Stomach (tissue), 9 donors: ENCODE measurements around the gene PCSK2. TPM values are rescaled to one million over a fixed set of nuclear protein-coding genes. Genes with fewer than 3 reads are reported as not detected.

ENCODE experiments used
- DNase-seq, 2 donors: peaks; one replicate each; pipeline versions ENCODE4 v3.0.0 to v3.0.0-alpha.2; 2013 to 2019
- H3K27ac ChIP-seq, 5 donors: fragments of 200-600 bp in 4 of 5; sonication (generic) in 4 of 5; one replicate each; pipeline ENCODE4 v1.5.1; 2013 to 2019; ENCODE audit warnings: mild to moderate bottlenecking in 1 of 5, moderate library complexity in 1 of 5
- H3K27me3 ChIP-seq, 3 donors: fragments of 200-600 bp; sonication (generic); one replicate each; pipeline ENCODE4 v1.5.1; 2017 to 2019; ENCODE audit warnings: mixed run types in 1 of 3
- H3K36me3 ChIP-seq, 4 donors: fragments of 200-600 bp; sonication (generic); 1 replicate in 3 of 4; 2 replicates in 1 of 4; pipeline ENCODE4 v1.5.1; 2016 to 2019
- H3K4me1 ChIP-seq, 4 donors: fragments of 200-600 bp; sonication (generic); one replicate each; pipeline ENCODE4 v1.5.1; 2016 to 2019
- H3K4me3 ChIP-seq, 4 donors: fragments of 200-600 bp; sonication (generic) in 3 of 4; one replicate each; pipeline ENCODE4 v1.5.1; 2016 to 2019; ENCODE audit warnings: mild to moderate bottlenecking in 1 of 4
- H3K9me3 ChIP-seq, 4 donors: fragments of 200-600 bp; sonication (generic); one replicate each; pipeline ENCODE4 v1.5.1; 2016 to 2019
- EP300 ChIP-seq: sonication (generic); formaldehyde crosslinking; IDR thresholded peaks from one replicate; pipeline ENCODE4 v1.6.1; 2017; ENCODE audit warnings: antibody characterized with exemption
- POLR2A ChIP-seq, 4 donors: fragments of 450-650 bp; IDR thresholded peaks; one replicate each; pipeline ENCODE4 v1.6.1; 2016; ENCODE audit warnings: antibody characterized with exemption in 4 of 4, control low read depth in 2 of 4, mild to moderate bottlenecking in 1 of 4, moderate library complexity in 1 of 4
- POLR2AphosphoS5 ChIP-seq, 3 donors: sonication (generic); formaldehyde crosslinking; IDR thresholded peaks; one replicate each; pipeline ENCODE4 v1.6.1; 2016; ENCODE audit warnings: antibody characterized with exemption in 3 of 3
- WGBS, 5 donors: extraction: QIAGEN DNeasy Blood & Tissue Kit in 3 of 5; methylation state at CpG; one replicate each; pipeline versions ENCODE4 v1.1.5 to v1.1.7; 2013 to 2018; 5-methylcytosine and 5-hydroxymethylcytosine counted together
- intact Hi-C: fragments of 100-400 bp; cut with DNase I; formaldehyde crosslinking; loops from one replicate; pipeline ENCODE4 v1.15.1; 2023; ENCODE audit warnings: low total_unique reads
- polyA plus RNA-seq, 3 donors: library from polyadenylated mRNA; stranded (reverse); fragments of 200-250 nt; gene quantifications; one replicate each; pipeline ENCODE4 v1.2.3, GENCODE V29; 2013
- total RNA-seq, 5 donors: library from RNA; depleted of rRNA; stranded (reverse); fragments of >200 nt; gene quantifications; one replicate each; pipeline versions ENCODE4 v1.1.0 to v1.2.3, GENCODE V29; 2014 to 2016
- TF ChIP-seq, protein P1 (sequence below), 7 experiments: fragments of 450-650 bp in 4 of 7; fragments of 200-600 bp in 3 of 7; sonication (generic) in 3 of 7; IDR thresholded peaks; one replicate each; pipeline ENCODE4 v1.5.1; 2016 to 2019; ENCODE audit warnings: antibody characterized with exemption in 7 of 7, control low read depth in 2 of 7, mild to moderate bottlenecking in 1 of 7
- donor health status: healthy with polysubstance abuse.
- donor health status: Bipolar disorder and iron deficiency.
- donor health status: healthy.

Gene PCSK2
- total and polyA plus RNA-seq, 8 donors, result 0.15 to 3.7 (median 1.2) TPM; not detected in 2

DNA sequence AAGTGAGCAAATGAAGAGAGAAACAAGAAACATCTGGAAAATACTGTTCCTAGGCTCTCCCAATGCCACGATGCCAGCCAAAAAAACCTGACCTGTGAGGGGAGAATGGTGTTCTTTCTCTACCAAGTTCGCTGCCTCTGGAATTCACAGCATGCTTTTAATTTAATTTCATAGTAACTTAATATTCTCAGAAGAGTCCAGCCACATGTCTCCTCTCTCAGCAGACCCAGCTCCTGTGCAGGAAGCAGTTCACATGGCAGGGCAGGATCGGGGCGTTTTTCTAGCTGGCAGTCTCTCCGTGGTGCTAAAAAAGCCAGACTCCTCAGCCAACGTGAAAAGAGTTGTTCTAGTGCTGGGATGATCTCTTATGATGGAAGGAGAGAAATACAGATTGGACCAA lies 246.8 kb downstream of the PCSK2 start:
- DNase-seq, result no peak
- H3K9me3 ChIP-seq, result no peaks in the 10 kb centered on the region
- H3K4me1 ChIP-seq, result no peaks in the 10 kb centered on the region
- H3K27ac ChIP-seq, result no peak overlapping the region
- intact Hi-C loops, result no loop called here
- no peaks in the 10 kb centered on the region for H3K36me3 ChIP-seq
- WGBS, 5 donors, result 79 to 88% (median 82%) methylated on average over 6 of the region's 6 CpGs
- no peak overlapping the region for H3K4me3 ChIP-seq
- no peaks in the 10 kb centered on the region for H3K27me3 ChIP-seq
- TF ChIP-seq POLR2AphosphoS5 (IDR thresholded peaks at IDR 0.05) (no peak), POLR2A (IDR thresholded peaks at IDR 0.05) (no peak), EP300 (no peak)
- TF ChIP-seq, protein P1, sequence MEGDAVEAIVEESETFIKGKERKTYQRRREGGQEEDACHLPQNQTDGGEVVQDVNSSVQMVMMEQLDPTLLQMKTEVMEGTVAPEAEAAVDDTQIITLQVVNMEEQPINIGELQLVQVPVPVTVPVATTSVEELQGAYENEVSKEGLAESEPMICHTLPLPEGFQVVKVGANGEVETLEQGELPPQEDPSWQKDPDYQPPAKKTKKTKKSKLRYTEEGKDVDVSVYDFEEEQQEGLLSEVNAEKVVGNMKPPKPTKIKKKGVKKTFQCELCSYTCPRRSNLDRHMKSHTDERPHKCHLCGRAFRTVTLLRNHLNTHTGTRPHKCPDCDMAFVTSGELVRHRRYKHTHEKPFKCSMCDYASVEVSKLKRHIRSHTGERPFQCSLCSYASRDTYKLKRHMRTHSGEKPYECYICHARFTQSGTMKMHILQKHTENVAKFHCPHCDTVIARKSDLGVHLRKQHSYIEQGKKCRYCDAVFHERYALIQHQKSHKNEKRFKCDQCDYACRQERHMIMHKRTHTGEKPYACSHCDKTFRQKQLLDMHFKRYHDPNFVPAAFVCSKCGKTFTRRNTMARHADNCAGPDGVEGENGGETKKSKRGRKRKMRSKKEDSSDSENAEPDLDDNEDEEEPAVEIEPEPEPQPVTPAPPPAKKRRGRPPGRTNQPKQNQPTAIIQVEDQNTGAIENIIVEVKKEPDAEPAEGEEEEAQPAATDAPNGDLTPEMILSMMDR (IDR thresholded peaks at IDR 0.05), result no peak

DNA sequence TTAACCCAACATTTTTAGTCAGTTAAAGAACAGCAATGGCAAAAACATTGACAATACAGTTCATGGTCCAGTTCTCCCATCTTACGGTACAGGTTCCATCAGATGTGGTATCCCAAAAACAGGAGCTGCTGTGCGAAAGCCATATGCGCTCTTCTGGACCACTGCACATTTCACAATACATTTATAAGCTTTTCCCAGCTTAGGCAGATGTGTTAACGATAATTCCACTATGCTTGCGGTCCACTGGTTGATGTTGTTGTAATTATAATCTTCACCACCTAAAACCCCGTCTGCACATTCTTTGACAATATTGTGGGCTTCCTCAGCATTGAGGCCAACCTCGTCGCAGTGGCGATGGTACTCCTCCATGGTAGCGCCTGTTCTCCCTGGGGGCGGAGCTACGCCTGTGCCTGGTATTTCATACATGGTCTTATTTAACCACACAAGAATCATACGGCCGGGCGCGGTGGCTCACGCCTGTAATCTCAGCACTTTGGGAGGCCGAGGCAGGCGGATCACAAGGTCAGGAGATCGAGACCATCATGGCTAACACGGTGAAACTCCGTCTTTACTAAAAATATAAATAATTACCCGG lies 252.3 kb downstream of the PCSK2 start:
- 92 to 98% (median 95%) methylated on average over 23 of the region's 23 CpGs for WGBS, 5 donors
- DNase-seq, result no peak
- H3K27me3 ChIP-seq, result peaks cover 0 to 5% (median 0%) of the 10 kb centered on the region in 3 donors
- no peaks in the 10 kb centered on the region for H3K36me3 ChIP-seq
- no peaks in the 10 kb centered on the region for H3K9me3 ChIP-seq
- no peak overlapping the region for H3K27ac ChIP-seq
- H3K4me1 ChIP-seq, result no peaks in the 10 kb centered on the region
- TF ChIP-seq, protein P1 (IDR thresholded peaks at IDR 0.05), result no peak
- no peak for TF ChIP-seq POLR2AphosphoS5 (IDR thresholded peaks at IDR 0.05)
- TF ChIP-seq EP300, result no peak
- no peak for TF ChIP-seq POLR2A (IDR thresholded peaks at IDR 0.05)
- intact Hi-C loops, result no loop called here
- H3K4me3 ChIP-seq, result no peak overlapping the region

DNA sequence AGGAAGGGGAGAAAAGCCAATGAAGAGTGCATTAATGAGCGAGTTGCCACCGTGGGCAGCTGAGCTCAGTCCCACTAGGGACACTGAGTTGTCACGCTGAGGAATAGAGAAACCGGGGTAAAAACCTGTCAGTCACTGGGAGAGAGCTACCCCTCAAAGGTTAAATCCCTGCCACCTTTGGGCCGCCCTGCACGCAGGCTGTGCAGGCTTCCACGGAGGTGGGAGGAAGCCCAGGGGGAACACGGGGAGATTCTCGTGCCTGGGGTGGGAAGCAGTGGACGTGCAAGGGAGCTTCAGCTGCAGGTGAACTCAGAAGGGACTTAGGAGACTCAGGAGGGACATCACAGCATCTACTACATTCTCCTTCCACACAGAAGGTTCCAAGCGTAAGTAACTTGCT lies 253.9 kb downstream of the PCSK2 start:
- Histone ChIP-seq H3K36me3 (no peaks in the 10 kb centered on the region), H3K4me1 (no peaks in the 10 kb centered on the region), H3K27me3 (peaks cover 0 to 5% (median 0%) of the 10 kb centered on the region in 3 donors), H3K4me3 (no peak overlapping the region), H3K27ac (no peak overlapping the region), H3K9me3 (no peaks in the 10 kb centered on the region)
- intact Hi-C loops, result no loop called here
- DNase-seq, result no peak
- TF ChIP-seq POLR2A (IDR thresholded peaks at IDR 0.05), result no peak
- TF ChIP-seq, protein P1 (IDR thresholded peaks at IDR 0.05), result no peak
- no peak for TF ChIP-seq POLR2AphosphoS5 (IDR thresholded peaks at IDR 0.05)
- TF ChIP-seq EP300, result no peak
- WGBS, 5 donors, result 83 to 90% (median 86%) methylated on average over 11 of the region's 11 CpGs

DNA sequence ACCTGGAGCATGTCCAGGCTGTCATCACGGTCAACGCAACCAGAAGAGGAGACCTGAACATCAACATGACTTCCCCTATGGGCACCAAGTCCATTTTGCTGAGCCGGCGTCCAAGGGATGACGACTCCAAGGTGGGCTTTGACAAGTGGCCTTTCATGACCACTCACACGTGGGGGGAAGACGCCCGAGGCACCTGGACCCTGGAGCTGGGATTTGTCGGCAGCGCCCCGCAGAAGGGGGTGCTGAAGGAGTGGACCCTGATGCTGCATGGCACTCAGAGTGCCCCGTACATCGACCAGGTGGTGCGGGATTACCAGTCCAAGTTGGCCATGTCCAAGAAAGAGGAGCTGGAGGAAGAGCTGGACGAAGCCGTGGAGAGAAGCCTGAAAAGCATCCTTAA lies 254.8 kb downstream of the PCSK2 start:
- no peak overlapping the region for H3K27ac ChIP-seq
- intact Hi-C loops, result no loop called here
- no peak for DNase-seq
- no peaks in the 10 kb centered on the region for H3K36me3 ChIP-seq
- H3K27me3 ChIP-seq, result peaks cover 0 to 5% (median 0%) of the 10 kb centered on the region in 3 donors
- TF ChIP-seq POLR2AphosphoS5 (IDR thresholded peaks at IDR 0.05) (no peak), EP300 (no peak), POLR2A (IDR thresholded peaks at IDR 0.05) (no peak)
- TF ChIP-seq, protein P1 (IDR thresholded peaks at IDR 0.05), result no peak
- no peaks in the 10 kb centered on the region for H3K9me3 ChIP-seq
- no peak overlapping the region for H3K4me3 ChIP-seq
- no peaks in the 10 kb centered on the region for H3K4me1 ChIP-seq
- WGBS, 5 donors, result 87 to 94% (median 92%) methylated on average over 14 to 16 of the region's 16 CpGs
